HG02571 (cell line): ENCODE results near the gene FTO.
"Not testable (repeated sequence)": the region's sequence is repeated elsewhere in the genome, so short reads cannot be mapped to it uniquely, and the experiment has no call there.

Source experiments
- ATAC-seq: cut with Tn5 transposase; IDR thresholded peaks from one replicate; pipeline ENCODE4 v1.9.1; 2021; ENCODE audit warnings: mild to moderate bottlenecking, moderate library complexity; ENCODE audit not compliant: unreplicated experiment

Gene FTO

GRCh38 chr16:53852678-53853077 lies 148.7 kb downstream of the FTO start:
- no peak for ATAC-seq

DNA sequence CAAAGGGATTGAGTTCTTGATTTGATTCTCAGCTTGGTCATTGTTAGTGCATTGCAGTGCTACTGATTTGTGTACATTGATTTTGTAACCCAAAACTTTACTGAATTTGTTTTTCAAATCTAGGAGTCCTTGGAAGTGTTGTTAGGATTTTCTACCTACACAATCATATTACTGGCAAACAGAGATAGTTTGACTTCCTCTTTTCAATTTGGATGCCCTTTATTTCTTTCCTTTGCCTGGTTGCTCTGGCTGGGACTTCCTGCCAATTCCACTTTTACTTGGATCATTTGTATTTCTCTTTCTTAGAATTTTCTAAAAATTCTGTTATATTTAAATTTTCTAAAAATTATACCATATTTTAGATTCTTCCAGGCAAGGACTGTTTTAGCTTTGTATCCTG lies 151.1 kb downstream of the FTO start:
- ATAC-seq, result no peak

GRCh38 chr16:53855511-53855910 lies 151.6 kb downstream of the FTO start:
- no peak for ATAC-seq

DNA sequence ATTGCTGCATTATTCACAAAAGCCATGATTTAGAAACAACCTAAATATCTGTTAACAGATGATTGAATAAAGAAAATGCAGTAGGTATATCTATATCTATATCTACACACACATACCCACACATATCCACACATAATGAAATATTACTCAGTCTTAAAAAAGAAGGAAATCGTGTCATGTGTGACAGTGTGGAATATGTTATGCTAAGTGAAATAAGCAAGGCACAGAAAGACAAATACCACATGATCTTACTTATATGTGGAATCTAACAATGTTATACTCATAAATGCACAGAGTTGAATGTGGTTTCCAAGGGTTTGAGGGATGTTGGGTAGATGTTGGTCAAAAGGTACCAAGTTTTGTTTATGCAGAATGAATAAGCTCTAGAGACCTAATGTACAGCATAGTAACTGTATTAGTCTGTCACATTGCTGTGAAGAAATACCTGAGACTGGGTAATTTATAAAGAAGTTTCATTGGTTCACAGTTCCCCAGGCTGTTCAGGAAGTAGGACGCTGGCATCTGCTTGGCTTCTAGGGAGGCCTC lies 156.1 kb downstream of the FTO start:
- ATAC-seq, result no peak

DNA sequence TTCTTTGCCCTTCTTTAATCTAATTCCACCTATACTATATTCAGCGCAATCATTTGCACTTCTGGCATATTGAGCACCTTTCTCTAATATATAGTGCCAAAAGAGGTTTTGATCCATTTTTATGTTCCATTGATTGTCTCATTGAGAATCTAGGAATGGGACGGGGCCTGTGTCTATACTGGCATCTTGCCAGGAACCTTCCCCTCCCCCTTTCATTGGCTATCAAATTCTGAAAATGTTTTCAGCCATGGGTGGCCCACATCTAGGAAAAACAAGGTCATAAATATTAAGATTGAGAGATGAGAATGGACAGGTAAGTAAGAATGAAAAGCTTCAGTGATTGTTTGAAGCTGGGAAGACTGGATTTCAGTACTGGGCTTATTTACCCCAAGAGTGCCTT lies 159.9 kb downstream of the FTO start:
- ATAC-seq, result no peak

DNA sequence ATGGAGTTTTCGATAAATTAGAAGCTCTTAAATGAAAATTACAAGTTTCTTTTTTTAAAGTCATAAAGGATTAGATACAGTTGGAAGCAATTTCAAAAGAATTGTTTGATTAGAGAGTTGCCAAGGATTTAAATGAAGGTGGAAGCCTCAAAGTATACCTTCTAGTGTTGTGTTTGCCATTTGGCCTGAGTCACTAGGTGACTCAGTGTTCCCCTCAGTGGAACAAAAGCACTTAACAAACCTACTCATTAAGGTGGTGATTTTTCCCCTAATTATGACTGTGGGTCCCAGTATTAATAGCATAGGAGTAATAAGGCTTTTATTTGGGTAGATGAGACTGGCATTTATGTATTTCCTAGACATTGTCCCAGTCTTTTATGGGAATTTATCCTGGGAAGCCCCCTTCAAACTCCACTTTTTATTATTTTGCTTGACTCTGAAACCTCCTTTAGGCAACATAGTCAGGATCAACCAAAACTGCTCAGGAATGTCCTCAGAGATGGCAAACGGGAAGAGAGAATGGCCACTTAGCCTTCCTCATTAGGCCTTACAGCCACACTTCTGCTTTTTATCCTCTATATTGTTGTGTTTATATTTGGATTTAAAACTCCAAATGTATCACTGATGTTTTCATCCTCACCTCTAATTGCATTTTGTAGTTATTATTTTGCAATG lies 161.0 kb downstream of the FTO start:
- ATAC-seq, result peak; percentile 27

DNA sequence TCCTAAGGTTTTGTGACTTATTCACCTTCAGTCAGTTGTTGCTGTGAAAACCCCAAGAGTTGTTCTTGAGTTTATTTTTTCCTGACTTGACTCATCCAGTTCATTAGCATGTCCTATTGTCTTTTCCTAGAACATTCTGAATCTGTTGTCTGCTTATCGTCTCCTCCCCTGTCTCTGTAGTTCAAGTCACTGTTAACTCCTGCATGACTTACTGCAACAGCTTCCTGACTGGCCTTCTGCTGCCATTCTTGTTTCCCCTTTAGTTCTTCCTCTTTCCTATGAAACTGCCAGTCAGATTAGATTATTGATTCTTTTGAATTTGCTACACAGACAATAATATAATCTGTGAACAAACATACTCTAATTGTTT lies 161.5 kb downstream of the FTO start:
- ATAC-seq, result peak; percentile 53

DNA sequence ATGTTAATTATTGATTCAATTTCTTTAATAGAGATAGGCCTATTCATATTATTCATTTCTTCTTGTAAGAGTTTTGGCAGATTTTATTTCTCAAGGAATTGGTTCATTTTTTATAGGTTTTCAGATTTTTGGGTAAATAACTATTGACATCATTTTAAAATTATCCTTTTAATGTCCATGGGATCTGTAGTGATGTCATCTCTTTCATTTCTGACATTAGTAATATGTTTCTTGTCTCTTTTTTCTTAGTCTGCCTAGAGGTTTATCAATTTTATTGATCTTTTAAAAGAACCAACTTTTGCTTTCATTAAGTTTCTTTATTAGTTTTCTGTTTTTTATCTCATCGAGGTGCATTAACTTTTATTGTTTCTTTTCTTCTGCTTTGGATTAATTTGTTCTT lies 162.6 kb downstream of the FTO start:
- no peak for ATAC-seq

DNA sequence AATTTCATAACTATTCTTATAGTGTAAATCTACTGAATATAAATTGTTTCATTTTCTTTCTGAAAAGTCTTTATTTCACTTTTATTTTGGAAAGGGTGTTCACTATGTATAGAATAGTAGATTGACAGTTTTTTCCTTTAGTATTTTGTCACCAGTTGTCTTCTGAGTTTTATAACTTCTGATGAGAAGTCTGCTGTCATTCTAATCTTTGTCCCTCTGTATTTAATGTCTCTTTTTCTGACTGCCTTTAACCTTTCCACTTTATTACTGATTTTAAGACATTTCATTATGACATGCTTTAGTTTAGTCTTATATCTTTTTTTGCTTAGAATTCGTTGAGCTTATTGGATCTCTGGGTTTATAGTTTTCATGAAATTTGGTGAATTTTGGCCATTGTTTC lies 166.9 kb downstream of the FTO start:
- ATAC-seq, result no peak

GRCh38 chr16:53872248-53873221 lies 168.6 kb downstream of the FTO start:
- no peak for ATAC-seq

DNA sequence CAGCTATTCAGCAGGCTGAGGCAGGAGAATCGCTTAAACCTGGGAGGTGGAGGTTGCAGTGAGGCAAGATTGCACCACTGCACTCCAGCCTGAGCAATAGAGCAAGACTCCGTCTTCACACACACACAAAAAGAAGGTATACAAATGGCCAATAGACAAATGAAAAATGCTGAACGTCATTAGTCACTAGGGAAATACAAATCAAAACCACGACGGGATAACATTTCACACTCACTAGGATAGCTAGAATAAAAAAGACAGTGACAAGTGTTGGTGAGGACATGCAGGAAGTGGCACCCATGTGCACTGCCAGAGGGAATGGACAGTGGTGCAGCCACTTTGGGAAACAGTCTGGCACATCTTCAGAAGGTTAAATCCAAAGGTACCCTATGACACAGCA lies 172.9 kb downstream of the FTO start:
- no peak for ATAC-seq

DNA sequence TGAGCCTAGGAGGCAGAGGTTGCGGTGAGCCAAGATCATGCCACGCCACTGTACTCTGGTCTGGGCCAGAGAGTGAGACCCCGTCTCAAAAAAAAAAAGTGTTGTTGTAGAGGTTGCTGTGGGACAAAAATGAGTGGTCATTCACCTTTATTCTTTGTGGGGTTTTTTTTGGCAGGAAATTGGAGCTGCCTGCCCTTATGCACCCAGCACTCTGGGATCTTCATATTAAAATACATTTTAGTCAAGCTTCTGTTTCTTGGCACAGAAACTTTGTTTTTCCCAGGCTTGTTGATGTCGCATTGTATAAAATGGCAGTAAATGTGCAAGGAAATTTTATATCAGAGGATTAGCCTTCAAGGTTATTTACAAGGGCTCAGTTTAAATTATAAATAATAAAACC lies 174.3 kb downstream of the FTO start:
- no peak for ATAC-seq

DNA sequence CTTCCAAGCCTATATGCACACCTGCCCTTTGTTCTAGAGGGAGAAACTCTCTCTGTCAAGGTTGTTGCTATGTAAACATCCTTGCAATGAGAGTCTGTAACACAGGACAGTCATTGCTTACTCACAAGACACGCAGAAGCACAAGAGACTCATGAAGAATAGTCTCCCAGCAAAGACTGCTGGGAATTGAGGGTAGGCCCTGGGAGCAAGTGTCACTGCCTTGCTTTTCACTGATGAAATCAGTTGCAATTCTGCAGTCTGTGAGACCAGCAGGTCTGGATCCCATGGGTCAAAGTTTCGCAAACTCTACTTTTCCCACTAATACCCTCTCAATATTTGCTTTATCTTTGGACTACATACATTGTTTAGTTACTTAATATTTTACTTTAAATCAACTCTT lies 177.4 kb downstream of the FTO start:
- no peak for ATAC-seq

DNA sequence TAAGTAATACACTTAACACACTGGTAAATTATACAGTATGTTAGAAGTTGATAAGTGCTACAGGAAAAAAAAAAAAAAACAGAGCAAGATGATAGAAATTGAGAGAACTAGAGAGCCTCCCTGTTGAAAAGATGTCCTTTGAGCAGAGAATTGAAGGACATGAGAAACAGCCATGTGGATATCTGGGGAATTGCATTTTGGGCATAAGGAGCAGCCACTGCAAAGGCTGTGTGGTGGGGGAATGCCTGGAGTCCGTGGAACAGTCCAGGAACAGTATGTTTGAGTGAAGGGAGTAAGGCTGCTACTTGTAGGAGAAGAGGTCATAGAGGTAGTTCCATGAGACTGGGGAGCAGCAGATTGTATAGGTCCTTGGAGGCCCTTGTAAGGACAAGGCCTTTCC lies 178.4 kb downstream of the FTO start:
- no peak for ATAC-seq

DNA sequence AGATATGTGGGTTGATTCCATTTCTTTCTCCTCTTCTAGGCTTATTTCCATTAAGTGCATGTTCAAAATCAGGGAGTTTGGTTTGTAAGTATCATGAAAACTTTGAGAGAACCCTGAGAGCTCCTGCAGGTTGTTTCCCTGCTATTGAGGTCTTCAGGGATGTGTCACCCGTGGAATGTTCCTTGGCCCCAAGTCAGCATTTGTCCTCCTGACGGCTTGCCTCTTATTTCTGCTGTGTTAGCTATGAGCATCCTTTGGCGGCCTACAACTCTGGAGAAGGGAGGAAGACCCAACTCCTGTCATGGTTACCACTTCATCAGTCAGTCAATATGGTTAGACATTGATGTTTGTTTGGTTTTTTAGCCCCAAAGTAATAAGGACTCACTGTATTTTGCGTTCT lies 180.8 kb downstream of the FTO start:
- ATAC-seq, result no peak

DNA sequence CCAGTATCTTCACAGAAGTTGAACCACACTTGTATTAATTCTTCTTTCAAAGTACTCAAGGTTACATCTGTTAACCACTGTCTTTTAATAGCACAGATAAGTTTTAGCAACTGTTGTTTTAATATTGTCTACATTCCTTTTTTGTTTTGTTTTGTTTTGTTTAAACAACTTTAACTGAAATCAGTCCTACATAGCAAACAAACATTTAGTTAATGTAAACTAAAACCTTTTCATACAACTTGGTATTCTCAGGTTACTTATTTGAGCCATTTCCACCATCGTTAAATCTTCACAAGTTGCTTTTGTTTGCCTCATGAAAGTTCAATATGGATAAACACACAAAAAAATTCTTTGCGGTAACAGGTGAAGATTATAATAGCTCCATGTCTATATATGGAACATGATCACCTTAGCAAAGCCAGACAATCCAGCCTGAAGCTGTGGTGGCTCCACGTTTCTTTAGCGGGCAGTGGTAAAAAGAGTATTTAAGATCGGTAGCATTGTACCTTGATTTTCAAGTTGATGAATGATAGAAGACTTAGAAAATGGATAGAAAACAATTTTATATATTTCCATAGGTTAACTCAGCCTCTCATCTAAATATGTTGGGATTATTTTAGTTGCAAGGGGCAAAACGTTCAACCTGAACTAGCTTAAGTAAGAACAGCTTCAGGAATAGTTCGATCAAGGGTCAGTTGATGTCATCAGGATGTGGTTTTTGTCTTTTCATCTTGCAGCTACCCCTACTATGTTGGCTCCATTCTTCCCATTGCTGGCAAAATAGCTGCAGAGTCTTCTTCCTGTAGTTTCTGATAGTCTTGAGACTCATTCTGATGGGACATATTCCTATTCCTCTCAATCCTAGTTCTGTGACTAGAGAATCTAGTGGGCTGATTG lies 182.8 kb downstream of the FTO start:
- no peak for ATAC-seq

DNA sequence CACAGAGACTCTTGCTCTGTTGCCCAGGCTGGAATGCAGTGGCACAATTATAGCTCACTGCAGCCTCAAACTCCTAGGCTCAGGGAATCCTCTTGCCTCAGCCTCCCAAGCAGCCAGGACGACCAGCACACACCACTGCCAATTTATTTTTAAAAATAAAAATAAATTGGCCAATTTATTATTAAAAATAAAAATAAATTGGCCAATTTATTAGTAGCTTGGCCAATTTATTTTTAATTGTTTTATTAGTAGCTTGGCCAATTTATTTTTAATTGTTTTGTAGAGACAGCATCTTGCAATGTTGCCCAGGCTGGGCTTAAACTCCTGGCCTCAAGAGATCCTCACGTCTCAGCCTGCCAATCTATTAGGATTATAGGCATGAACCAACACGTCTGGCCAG lies 184.3 kb downstream of the FTO start:
- ATAC-seq, result no peak

GRCh38 chr16:53890877-53891276 lies 186.9 kb downstream of the FTO start:
- ATAC-seq, result not testable (repeated sequence)

DNA sequence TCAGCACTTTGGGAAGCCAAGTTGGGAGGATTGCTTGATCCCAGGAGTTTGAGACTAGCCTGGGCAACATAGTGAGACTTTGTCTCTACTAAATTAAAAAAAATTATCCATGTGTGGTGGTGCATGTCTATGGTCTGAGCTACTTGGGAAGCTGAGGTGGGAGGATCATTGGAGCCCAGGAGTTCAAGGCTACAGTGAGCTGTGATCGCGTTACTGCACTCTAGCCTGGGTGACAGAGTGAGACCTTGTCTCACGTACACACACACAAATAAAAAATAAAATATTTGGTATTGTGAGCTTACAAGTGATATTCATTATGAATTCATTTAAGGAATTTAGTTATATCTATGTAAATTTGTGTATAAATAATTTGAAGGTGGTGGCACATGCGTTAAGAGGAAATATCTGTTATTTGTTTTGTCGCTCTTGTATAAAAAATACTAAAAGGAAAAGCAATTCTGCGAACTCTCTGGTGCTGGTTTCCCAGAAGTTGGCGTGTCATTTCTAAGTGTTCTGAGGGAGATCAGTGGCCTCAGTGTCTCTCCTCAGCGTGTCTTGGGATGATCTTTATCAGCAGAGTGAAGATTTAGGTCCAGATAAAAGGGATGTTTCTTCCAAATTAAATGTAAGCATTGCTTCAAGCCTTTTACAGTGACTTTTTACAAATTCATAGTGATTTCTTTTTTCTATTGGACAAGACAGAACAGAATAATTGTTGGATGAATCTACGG lies 187.6 kb downstream of the FTO start:
- ATAC-seq, result no peak

DNA sequence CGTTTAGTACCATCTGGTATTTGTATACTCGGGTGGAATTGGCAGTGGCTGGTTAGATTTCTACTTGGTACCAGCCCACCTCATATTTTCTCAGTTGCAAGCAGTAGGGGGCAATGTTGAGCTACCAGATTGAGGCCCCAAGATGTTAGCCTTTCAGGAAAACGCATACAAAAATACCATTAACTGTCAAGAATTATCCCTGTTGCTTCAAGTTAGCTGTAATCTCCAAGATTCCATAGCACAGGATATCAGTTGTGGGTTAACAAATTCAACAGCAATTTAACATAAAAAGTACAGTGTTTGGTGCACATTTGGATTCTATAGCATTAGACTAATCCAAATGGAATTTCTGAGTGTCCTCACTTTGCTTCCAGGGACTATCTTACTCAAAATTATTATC lies 188.2 kb downstream of the FTO start:
- no peak for ATAC-seq
